GM21576 (cell line): ENCODE results near the gene TRIM47.

Source experiments
- ATAC-seq: cut with Tn5 transposase; IDR thresholded peaks from one replicate; pipeline ENCODE4 v1.9.1; 2021; ENCODE audit warnings: mild to moderate bottlenecking, moderate library complexity; ENCODE audit not compliant: unreplicated experiment

Gene TRIM47, protein sequence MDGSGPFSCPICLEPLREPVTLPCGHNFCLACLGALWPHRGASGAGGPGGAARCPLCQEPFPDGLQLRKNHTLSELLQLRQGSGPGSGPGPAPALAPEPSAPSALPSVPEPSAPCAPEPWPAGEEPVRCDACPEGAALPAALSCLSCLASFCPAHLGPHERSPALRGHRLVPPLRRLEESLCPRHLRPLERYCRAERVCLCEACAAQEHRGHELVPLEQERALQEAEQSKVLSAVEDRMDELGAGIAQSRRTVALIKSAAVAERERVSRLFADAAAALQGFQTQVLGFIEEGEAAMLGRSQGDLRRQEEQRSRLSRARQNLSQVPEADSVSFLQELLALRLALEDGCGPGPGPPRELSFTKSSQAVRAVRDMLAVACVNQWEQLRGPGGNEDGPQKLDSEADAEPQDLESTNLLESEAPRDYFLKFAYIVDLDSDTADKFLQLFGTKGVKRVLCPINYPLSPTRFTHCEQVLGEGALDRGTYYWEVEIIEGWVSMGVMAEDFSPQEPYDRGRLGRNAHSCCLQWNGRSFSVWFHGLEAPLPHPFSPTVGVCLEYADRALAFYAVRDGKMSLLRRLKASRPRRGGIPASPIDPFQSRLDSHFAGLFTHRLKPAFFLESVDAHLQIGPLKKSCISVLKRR

DNA sequence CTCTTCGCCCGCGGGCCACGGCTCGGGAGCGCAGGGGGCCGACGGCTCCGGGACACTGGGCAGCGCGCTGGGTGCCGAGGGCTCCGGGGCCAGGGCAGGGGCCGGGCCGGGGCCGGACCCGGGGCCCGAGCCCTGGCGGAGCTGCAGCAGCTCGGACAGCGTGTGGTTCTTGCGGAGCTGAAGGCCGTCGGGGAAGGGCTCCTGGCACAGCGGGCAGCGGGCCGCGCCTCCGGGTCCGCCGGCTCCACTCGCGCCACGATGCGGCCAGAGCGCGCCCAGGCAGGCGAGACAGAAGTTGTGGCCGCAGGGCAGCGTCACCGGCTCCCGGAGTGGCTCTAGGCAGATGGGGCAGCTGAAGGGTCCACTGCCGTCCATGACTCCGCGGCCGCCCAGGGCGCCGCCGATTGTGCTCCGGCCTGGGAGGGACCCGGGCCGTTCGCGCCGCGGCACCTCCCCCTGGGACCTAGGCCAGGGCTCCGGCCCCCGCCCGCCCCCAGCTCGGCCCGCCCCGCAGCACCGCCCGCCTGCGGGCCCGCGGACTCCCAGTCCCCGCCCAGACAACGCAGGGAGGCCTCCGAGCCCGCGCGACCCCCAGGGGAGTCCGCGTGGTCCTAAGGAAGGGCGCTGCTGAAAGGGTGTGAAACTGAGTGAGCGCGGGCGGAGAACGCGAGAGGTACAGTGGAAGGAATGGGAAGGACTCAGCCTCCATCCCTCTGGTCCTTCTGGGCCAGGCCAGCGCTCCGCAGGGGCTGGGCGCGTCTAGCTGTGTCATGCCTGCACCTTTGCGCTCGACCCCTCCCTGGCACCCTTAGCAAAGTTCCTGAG lies at the start of gene TRIM47:
Gene TRIM47, minus strand, starts transcription at position 408 of the 825 bp plus-strand sequence. Its CDS starts 33 bp downstream, at position 375.
- ATAC-seq, result no peak

DNA sequence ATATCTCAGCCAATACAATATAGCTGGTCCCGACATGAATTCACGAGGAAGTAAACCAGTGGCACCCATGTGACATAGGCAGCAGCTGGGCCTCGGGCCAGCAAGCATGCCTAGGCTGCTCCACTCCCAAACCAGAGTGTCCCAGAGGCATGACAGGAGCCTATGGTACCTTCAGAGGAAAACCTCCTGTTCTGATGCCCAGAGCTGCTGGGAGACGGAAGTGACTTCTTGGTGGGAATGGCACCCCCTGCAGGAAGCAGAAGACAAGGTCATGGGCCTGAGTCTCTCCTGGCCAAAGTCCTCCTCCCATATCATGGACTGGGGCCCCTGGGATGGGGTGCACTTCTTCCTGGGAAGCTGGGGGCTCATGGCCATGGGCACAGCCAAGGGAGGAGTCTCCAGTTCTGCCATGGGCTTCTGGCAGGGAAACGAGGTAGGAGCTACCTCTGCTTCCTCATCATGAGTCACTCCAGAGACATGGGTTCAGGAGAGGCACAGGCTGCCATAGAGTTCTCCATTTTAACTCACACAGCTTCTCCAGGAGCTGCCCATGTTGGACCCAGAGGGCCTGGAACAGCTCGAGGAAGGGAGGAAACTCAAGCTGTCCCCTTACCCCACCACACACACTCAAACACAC lies 49.0 kb upstream of the TRIM47 start:
- no peak for ATAC-seq

DNA sequence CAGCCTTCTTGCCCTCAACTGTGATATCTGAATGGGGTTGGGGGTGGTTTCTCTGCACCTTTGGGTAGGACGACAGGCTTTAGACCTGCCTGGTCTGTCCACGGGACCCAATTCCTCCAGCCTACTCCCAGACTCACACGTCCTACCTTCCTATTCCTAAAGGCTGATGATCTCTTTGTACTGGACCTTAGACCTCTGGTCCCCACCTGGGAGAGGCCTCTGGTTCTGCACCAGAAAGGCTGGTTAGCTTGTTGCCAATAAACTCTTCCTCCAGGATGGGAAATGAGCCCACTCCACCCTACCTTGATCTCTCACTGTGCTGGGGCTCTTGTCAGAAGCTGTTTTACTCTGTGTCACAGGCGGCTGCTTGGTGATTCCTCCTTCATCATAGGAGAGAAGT lies 48.1 kb upstream of the TRIM47 start:
- ATAC-seq, result no peak

DNA sequence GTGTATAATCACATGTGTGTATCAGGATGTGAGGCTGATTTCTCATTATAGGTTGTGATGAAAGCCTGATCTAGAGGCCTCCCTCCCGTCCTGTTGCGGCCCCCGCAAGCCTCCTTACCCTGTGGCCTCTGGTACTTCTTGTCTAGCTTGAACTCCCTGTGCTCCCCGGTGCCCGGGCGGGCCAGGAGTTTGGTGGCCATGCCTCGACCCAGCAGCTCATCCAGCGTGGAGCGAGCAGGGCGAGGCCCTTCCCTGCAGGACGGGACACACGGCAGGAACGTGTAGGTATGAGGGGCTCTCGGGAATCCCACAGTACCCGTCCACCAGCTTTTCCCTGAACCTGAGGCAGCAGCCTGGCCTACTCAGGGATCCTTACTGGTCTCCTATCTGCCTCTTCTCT lies 47.5 kb upstream of the TRIM47 start:
- no peak for ATAC-seq

DNA sequence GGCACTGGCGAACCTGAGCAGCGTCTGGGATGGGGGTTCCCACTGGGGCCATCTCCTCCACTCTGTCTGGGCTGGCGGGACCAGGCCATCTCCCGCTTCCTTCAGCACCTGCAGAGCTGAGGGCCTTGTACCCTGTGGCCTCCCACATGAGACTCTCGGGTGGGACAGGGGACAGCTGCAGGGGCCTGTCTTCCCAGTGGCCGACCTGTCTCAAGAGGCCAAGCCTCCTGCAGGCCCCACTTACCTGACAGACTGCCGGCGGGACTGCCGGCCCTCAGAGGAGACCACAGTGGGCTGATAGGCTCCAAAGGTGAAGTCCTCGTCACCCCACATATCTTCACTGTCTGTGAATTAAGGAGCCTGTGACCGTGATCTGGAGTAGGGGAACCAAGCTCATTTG lies 46.7 kb upstream of the TRIM47 start:
- no peak for ATAC-seq

DNA sequence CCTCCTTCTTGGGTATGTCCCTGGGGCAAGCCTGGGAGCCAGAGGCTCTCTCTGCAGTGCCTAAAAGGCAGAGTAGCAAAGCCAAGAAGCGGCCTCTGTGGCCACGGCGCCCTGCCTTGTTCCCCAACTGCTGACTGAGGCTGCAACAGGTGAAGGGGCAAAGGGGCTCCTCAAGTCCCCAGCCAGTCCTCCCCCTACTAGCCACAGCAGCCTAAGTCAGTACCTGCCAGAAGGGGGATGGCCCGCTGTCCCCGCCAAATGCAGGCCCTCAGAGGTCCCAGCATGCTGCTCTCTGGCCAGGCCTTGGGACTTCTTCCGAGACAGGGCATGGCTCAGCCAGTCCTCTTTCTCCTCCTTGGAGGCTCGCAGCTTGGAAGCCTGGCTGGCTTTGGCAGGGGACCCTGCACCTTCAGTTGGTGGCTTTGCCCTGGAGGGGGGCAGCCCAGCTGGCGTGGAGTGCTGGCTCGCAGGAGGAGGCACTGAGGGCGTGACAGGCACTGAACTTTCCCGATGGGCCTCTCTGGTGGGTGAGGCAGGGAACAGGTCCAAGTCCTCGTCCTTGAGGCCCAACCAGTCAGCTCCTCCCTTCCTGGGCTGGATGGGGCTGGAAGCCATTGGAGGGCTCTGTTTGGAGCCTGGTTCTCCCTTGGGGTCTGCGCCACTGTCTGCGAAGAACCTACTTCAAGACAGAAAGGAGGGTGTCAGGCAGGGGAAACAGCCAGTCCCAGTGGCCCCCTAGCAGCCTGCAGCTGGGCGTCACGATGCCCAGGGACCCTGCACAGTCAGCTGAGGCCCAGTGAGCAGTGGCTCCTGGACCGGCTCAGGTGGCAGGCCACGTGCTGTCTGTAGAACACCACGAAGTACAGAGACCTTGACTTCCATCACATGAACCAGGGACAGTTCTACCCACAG lies 44.8 kb upstream of the TRIM47 start:
- ATAC-seq, result no peak

DNA sequence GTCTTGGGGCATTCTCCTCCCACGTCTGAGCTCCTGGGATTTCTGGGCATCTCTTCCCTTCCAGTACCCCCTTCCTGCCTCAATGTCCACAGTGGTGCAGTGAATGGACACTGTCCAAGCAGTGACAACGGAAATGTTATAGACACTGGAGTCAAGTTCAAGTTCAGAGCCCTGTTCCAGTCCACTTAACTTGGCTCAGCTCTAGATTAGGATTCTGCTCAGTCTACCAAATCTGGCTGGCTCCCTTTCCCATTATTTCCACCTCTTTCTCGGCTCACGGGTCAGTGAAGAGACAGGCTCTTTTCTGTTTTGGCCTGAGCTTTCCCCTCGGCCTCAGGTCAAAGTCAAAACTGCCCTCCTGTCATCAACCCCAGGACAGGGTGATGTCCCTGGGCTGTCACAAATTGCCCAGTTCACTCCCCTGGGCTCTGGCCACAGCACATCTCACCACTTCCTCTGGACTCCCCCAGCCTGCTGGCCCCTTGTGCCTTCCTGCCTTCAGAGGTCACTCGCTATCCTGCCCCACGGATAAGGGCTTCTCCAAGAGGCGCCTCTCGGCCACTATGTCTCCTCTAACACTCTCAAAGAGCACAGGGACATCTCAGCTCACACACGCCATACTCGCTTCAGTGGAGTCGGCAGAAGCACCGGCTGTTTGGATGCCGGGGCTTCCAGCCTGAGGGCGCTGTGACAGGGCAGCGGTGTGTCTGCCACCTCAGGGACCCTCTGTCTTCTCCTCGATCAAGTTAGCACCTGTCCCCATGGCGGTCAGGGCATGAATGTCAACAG lies 44.0 kb upstream of the TRIM47 start:
- no peak for ATAC-seq

DNA sequence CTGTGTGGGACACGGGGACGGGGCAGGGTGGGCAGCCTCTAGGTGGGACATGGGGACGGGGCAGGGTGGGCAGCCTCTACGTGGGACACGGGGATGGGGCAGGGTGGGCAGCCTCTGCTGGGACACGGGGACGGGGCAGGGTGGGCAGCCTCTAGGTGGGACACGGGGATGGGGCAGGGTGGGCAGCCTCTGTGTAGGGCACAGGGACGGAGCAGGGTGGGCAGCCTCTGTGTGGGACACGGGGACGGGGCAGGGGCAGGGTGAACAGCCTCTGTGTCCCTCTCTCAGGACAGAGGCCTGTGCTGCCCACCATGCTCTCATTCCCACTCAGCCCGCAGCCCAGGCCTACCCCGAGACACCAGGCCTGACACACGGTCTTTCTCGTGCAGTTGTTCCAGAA lies 43.2 kb upstream of the TRIM47 start:
- no peak for ATAC-seq

DNA sequence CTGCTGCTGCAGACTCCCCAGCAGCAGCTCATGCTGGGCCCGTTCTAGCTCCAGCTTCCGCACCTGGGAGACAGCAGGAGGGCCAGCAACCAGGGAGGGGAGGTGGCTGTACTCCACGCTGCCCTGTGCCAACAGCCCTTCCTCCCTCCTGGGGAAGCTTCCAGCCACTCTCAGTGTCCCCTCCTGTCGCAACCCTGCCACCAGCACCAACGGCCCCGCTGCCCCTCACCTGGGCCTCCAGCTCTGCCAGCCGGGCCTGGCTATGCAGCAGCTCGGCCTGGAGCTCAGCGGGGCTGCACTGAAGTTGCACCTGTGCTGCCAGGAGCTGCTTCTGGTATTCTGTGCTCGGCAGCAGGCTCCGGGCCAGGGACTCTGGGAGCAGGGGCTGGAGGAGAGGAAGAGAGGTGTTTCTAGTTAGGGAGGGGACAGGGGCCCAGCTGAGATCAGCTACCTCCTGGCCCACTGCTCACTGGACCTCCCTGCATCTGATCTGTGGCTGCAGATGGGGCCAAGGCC lies 41.7 kb upstream of the TRIM47 start:
- no peak for ATAC-seq

DNA sequence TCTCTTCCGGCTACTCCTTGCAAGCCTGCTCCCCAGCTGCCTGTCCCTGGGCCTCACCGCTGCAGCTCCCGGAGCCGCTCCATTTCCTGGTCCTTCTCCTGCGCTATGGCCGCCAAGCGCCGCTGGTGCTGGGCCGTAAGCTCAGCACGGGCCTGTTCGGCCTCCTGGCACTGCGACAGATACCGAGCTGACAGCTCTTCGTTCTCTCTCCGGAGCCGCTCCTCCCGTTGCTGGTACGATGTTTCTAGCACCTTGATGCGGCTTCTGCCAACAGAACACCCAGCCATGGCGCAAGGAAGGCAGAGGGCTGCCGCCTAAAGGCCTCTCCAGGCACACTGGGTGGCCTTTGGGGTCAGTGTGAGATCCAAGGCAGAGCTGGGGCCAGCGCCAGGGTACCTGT lies 41.2 kb upstream of the TRIM47 start:
- no peak for ATAC-seq

DNA sequence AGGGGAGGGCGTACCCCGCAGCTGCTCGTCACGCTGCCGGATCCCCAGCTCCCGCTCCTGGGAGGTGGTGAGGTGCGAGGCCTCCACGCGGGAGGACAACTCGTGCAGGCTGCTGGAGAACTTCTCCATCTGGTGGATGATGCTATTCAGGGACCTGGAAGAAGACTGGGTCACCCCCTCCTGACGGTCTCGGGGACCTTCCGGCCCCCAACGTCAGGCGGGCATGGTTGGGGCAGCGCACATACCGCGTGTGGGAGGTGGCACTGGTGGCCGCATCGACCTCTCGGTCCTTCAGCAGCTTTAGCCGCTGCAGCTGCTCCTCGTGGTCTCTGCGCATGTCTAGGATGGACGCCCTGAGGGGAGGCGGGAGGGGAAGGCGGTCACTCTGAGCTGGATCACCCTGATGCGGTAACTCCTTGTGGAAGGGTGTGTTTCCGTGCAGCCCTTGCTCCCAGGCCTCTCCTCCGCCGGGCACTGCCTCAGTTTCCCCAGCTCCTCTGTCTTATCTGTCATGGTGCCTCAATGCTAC lies 39.6 kb upstream of the TRIM47 start:
- ATAC-seq, result no peak

DNA sequence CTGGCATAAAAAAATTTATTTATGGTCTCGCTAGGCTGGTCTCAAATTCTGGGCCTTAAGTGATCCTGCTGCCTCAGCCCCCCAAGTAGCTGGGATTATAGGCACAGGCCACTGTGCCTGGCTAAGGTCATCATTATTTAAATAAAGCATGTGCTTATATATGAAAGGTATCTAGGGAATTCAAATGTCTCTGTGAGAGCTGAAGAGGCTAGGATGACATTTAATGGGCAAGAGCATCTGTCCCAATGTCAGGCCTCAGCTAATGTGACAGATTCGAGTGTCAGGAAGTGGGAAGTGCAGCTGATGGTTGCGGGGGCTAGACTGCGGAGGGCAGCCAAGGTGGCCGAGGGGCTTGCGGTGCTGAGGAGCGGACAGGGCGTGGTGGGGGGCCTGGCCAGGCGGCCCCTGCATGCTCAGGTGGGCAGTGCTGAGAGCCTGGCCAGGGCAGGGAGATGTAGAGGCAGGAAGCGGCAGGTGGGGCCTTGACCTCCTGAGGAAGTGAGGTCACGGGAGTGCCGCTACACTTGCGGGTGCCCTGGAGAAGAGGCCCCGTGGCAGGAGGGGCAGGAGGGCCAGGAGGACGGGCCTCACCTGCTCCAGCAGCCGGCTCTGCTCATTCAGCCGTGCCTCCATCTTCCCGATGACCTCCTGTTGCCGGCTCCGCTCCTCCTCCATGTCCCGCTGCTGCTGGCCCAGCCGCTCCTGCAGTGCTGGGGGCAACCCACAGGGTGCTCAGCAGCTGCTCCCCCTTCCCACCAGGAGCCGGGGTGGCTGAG lies 38.9 kb upstream of the TRIM47 start:
- ATAC-seq, result no peak

DNA sequence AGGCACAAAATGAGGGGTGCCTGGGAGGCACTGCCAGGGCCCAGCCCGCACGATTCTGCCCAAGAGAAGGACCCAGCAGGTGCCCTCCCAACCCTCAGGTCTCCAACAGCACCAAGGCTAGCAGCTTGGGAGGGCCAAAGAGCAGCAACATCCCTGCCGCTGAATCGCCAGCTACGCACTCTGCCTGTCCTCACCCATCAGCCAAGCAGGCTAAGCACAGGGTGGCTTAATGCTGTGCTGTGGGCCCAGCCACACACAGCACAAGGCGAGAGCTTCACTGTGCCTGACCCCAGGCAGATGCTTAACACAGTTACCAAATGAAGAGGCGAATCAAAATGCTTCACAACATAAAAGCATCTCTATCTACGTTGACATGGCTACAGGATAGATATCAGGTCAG lies 36.9 kb upstream of the TRIM47 start:
- ATAC-seq, result no peak

DNA sequence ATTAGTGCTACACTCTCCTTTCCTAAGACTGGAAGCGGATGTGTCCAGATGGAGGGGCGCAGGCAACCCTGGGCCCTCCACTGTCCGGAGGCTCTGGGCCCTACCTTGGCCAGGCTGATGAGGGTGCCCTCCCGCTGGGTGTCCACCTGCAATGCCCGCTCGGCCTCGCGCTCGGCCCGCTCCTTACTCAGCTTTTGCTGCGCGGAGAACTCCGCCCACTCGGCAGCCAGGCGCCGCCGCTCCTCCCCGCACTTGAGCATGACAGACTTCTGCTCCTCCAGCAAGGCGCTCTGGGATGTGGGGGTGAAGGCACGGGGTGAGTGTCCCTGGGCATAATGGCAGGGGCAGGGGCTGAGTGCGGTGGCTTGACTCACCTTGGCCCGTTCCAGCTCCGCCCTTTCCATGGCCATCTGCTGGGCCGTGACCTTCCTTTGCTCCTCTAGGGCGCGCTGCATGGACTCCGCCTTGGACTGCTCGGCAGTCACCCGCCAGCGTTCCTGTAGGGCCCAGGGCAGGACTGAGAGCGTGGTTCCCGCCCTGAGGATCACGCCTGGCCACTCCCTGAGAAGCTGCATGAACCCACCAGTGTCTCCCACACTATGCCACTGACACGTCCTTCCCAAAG lies 36.4 kb upstream of the TRIM47 start:
- ATAC-seq, result no peak

DNA sequence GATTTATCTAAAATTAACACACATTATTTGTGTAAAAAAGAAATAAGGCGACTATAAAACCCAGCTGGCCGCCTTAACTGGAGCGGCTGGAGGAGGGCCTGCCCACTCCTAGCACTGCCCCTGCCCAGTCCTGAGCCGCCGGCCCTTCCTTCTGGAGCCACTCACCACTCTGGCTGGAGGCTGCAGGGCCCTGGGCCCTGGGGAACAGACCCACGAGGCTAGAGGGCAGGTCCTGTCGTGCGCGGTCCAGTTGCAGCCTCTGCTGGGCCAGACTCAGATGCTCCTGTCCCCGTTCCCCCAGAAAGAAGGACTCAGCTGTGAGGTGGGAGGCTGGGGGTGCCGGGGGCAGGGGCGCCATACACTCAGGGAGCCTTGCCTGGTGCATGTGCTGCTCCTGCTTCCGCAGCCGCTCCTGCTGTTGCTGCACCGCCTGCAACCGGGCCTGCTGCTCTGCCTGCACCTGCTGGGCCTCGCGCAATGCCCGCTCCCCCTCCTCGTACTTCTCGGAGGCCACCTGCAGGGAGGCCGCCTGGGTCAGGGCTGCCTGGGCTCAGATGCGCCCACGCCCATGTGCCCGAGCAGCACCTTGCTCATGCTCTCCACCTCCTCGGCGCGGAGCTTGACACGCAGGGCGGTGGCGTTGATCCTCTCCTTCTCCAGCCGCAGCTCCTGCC lies 35.3 kb upstream of the TRIM47 start:
- no peak for ATAC-seq

DNA sequence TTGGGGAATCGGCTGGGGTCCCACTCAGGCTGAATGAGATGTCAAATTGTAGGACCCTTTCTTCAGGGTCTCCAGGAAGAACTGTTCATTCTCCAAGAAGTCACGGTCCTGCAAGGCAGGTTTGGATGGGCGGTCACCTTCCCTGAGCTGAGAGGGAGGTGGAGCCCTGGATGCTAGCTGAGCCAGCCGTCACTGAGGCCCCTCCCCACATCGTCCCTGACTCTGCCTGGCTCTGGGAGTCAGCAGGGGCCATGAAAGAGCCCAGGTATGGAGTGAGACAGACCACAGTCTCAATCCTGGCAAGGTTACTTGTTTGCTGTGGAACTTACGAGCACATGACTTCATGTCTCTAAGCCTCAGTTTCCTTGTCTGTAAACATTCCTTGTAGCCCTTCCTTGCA lies 32.3 kb upstream of the TRIM47 start:
- no peak for ATAC-seq

DNA sequence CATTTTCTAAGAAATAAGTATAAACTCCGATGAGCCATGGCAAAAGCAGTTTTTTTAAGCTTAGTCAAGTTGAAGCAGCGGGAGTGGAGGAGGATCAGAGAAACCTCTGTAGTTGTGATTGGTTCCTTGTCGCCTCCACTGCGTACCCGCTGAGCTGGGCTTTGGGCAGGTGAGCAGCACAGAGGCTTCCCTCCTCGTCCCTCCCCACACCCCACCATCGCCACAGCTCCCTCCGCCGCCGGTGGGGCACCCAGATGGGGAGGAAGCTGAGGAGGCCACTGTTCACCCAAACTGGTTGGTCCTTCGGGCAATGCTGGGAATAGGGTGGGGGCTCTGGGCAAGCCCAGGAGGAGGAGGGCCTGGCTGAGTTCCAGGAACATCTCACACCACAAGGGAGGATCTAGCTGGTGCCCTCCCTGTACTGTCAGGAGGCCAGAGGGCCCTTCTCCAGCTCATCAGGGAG lies 31.5 kb upstream of the TRIM47 start:
- ATAC-seq, result no peak
